HEK293T (cell line): ENCODE data around the gene DOCK3.

Experiments used
- CTCF ChIA-PET: fragments of 350-600 bp; formaldehyde crosslinking; extraction: SDS; loops from one replicate; lab custom pipeline; 2021; ENCODE audit warnings: antibody characterized with exemption, inconsistent platforms; lab: Yijun Ruan, JAX
- POLR2A ChIA-PET: fragments of 350-600 bp; formaldehyde crosslinking; extraction: SDS; loops from one replicate; lab custom pipeline; 2020; ENCODE audit warnings: antibody characterized with exemption, inconsistent platforms; lab: Yijun Ruan, JAX
- DNase-seq: peaks from one replicate; pipeline ENCODE4 v3.0.0; 2012; ENCODE audit warnings: mixed read lengths; ENCODE audit errors: extremely low spot score
- ARNT ChIP-seq: fragments of 450-650 bp; IDR thresholded peaks from 2 replicates; pipeline ENCODE4 v1.6.1; 2017; ENCODE audit warnings: mild to moderate bottlenecking
- BHLHE40 ChIP-seq: fragments of 450-650 bp; IDR thresholded peaks from 2 replicates; pipeline ENCODE4 v1.6.1; 2016; ENCODE audit warnings: mild to moderate bottlenecking, moderate library complexity, borderline replicate concordance
- CTBP1 ChIP-seq: fragments of 450-650 bp; IDR thresholded peaks from 2 replicates; pipeline ENCODE4 v1.6.1; 2016; ENCODE audit warnings: borderline replicate concordance
- ELF4 ChIP-seq: fragments of 450-650 bp; IDR thresholded peaks from 2 replicates; pipeline ENCODE4 v1.6.1; 2017; ENCODE audit warnings: antibody characterized with exemption
- FOXA1 ChIP-seq: fragments of 450-650 bp; IDR thresholded peaks from 2 replicates; pipeline ENCODE4 v1.6.1; 2016; ENCODE audit warnings: mild to moderate bottlenecking
- FOXK2 ChIP-seq: fragments of 450-650 bp; IDR thresholded peaks from 2 replicates; pipeline ENCODE4 v1.6.1; 2016; ENCODE audit warnings: mild to moderate bottlenecking
- FOXM1 ChIP-seq: fragments of 450-650 bp; IDR thresholded peaks from 2 replicates; pipeline ENCODE4 v1.6.1; 2017; ENCODE audit warnings: mild to moderate bottlenecking, borderline replicate concordance
- HDGF ChIP-seq: fragments of 450-650 bp; IDR thresholded peaks from 2 replicates; pipeline ENCODE4 v1.6.1; 2017; ENCODE audit warnings: antibody characterized with exemption, borderline replicate concordance
- L3MBTL2 ChIP-seq: fragments of 450-650 bp; conservative IDR thresholded peaks from 2 replicates; pipeline ENCODE4 v1.6.1; 2016; ENCODE audit warnings: mild to moderate bottlenecking
- LEF1 ChIP-seq: fragments of 450-650 bp; IDR thresholded peaks from 2 replicates; pipeline ENCODE4 v1.6.1; 2017; ENCODE audit warnings: mild to moderate bottlenecking, borderline replicate concordance
- NFRKB ChIP-seq: fragments of 450-650 bp; IDR thresholded peaks from 2 replicates; pipeline ENCODE4 v1.6.1; 2016; ENCODE audit warnings: mild to moderate bottlenecking, moderate library complexity
- PKNOX1 ChIP-seq: fragments of 450-650 bp; IDR thresholded peaks from 2 replicates; pipeline ENCODE4 v1.6.1; 2016
- SP1 ChIP-seq: fragments of 450-650 bp; IDR thresholded peaks from 2 replicates; pipeline ENCODE4 v1.6.1; 2017
- SUZ12 ChIP-seq: fragments of 450-650 bp; IDR thresholded peaks from 2 replicates; pipeline ENCODE4 v1.6.1; 2016; ENCODE audit warnings: mild to moderate bottlenecking
- TARDBP ChIP-seq: fragments of 450-650 bp; IDR thresholded peaks from 2 replicates; pipeline ENCODE4 v1.6.1; 2016
- ZNF384 ChIP-seq: fragments of 450-650 bp; IDR thresholded peaks from 2 replicates; pipeline ENCODE4 v1.6.1; 2016

Gene DOCK3

GRCh38 chr3:51374456-51374855 is 699.7 kb downstream of the DOCK3 start:
- DNase-seq: no peak
- TF ChIP-seq SUZ12: no peak
- CTCF ChIA-PET: interaction anchor here (1.3 kb wide), 1 partner anchor 276 kb away, joined by 3 read pairs; no protein-coding TSS in a partner anchor
- POLR2A ChIA-PET: interaction anchor here (0.9 kb wide), 1 partner anchor 10 kb away, joined by 4 read pairs; the partner anchor contains the start of gene MANF

GRCh38 chr3:51375136-51375535 is 700.4 kb downstream of the DOCK3 start:
- DNase-seq: no peak
- CTCF ChIA-PET: interaction anchor here (1.3 kb wide), 1 partner anchor 277 kb away, joined by 3 read pairs; no protein-coding TSS in a partner anchor
- POLR2A ChIA-PET: interaction anchor here (0.9 kb wide), 1 partner anchor 9 kb away, joined by 4 read pairs; the partner anchor contains the start of gene MANF
- TF ChIP-seq ZNF384 (no peak), CTBP1 (no peak), SUZ12 (no peak), ELF4 (no peak), ARNT (no peak)

GRCh38 chr3:51375571-51375970 is 700.8 kb downstream of the DOCK3 start:
- CTCF ChIA-PET: interaction anchor here (1.3 kb wide), 1 partner anchor 277 kb away, joined by 3 read pairs; no protein-coding TSS in a partner anchor
- no peak for DNase-seq
- POLR2A ChIA-PET: interaction anchor here (0.9 to 1.6 kb wide), 2 partner anchors 9 to 10 kb away, joined by 4 to 6 read pairs; partner anchors contain the start of gene MANF
- TF ChIP-seq CTBP1 (no peak), FOXA1 (no peak), PKNOX1 (no peak), HDGF (no peak), LEF1 (no peak), SUZ12 (no peak), BHLHE40 (no peak), NFRKB (no peak), SP1 (no peak), ARNT (no peak), FOXM1 (no peak), ELF4 (no peak), L3MBTL2 (no peak), ZNF384 (no peak), FOXK2 (no peak), TARDBP (no peak)

GRCh38 chr3:51378065-51378464 is 703.3 kb downstream of the DOCK3 start:
- TF ChIP-seq FOXM1: no peak
- no peak for TF ChIP-seq HDGF
- no peak for TF ChIP-seq BHLHE40
- TF ChIP-seq ELF4: no peak
- no peak for TF ChIP-seq PKNOX1
- no peak for TF ChIP-seq LEF1
- TF ChIP-seq SUZ12: no peak
- no peak for TF ChIP-seq TARDBP
- TF ChIP-seq L3MBTL2: no peak
- no peak for TF ChIP-seq SP1
- no peak for TF ChIP-seq FOXK2
- no peak for TF ChIP-seq NFRKB
- TF ChIP-seq CTBP1: no peak
- TF ChIP-seq ARNT: no peak
- TF ChIP-seq ZNF384: no peak
- TF ChIP-seq FOXA1: no peak
- POLR2A ChIA-PET: no interaction called here
- no peak for DNase-seq
- CTCF ChIA-PET: interaction anchor here (0.9 kb wide), 1 partner anchor 120 kb away, joined by 3 read pairs; no protein-coding TSS in a partner anchor

- TF ChIP-seq L3MBTL2 (no peak), PKNOX1 (no peak), FOXA1 (no peak), FOXK2 (no peak), FOXM1 (no peak)
- ChIA-PET CTCF (interaction anchor here (0.9 kb wide), 1 partner anchor 120 kb away, joined by 3 read pairs; no protein-coding TSS in a partner anchor), POLR2A (no interaction called here)
- DNase-seq: no peak
These were observed 704.0 kb downstream of the DOCK3 start for GRCh38 chr3:51378726-51379125.

- TF ChIP-seq FOXK2 (no peak), FOXM1 (no peak), TARDBP (no peak), SP1 (no peak), HDGF (no peak), FOXA1 (no peak), BHLHE40 (no peak), ELF4 (no peak)
- ChIA-PET POLR2A (interaction anchor here (0.7 kb wide), 1 partner anchor 696 kb away, joined by 3 read pairs; no protein-coding TSS in a partner anchor), CTCF (no interaction called here)
- no peak for DNase-seq
These were observed 704.6 kb downstream of the DOCK3 start for GRCh38 chr3:51379301-51379700.
